Activated naive CD8-positive, alpha-beta T cell treated with anti-CD3 and anti-CD28 coated beads, Interleukin-2, amount 50 U/mL, for 24 hours (primary cell): ENCODE data around the gene JPH3.
A peak's percentile ranks its signal among the peaks of the same experiment; 100 is the strongest.

Experiments used
- ATAC-seq: fragments of 150-1000 bp; cut with Tn5 transposase; one replicate; pipeline ENCODE4 v1.10.0; 2021
- DNase-seq: peaks from one replicate; pipeline ENCODE4 v3.0.0; 2021
- H3K27ac Mint-ChIP-seq: one replicate; pipeline ENCODE4 v1.8.0; 2021; ENCODE audit warnings: mild to moderate bottlenecking, mixed read lengths
- H3K27me3 Mint-ChIP-seq: one replicate; pipeline ENCODE4 v1.8.0; 2021; ENCODE audit warnings: mixed read lengths
- H3K36me3 Mint-ChIP-seq: one replicate; pipeline ENCODE4 v1.8.0; 2021; ENCODE audit warnings: low read depth, mixed read lengths
- H3K4me1 Mint-ChIP-seq: one replicate; pipeline ENCODE4 v1.8.0; 2021; ENCODE audit warnings: mixed read lengths
- H3K4me3 Mint-ChIP-seq: one replicate; pipeline ENCODE4 v1.8.0; 2021; ENCODE audit warnings: mild to moderate bottlenecking, moderate library complexity, mixed read lengths
- H3K9me3 Mint-ChIP-seq: one replicate; pipeline ENCODE4 v1.8.0; 2021; ENCODE audit warnings: mixed read lengths

Gene JPH3

DNA sequence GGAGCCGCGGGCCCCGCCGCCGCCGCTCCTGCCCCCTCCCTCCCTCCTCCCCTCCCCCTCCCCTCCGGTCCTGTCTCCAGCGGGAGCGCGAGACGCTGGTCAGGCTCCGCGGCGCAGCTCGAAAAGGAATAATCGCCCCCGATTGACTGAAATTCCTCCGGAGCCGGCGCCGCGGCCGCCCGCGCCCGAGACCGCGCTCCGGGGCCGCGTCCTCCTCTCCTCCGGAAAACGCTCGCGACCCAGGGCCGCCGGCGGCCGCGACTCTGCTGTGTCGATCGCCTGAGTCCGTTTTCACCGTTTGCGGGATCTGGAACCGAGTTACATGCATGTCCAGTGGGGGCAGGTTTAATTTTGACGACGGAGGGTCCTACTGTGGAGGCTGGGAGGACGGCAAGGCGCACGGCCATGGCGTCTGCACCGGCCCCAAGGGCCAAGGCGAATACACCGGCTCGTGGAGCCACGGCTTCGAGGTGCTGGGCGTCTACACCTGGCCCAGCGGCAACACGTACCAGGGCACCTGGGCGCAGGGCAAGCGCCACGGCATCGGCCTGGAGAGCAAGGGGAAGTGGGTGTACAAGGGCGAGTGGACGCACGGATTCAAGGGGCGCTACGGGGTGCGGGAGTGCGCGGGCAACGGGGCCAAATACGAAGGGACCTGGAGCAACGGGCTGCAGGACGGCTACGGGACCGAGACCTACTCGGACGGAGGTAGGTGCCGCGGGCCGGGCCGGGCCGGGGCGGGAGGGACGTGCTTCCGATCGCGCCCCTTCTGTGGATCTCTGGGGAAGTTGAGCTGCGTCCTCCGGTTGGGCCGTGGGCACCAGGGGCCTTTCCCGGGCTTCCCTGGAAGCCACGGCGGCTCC is 744 bp downstream of the JPH3 start:
- peaks cover 69% of the 10 kb centered on the region for H3K27me3 Mint-ChIP-seq
- H3K36me3 Mint-ChIP-seq: no peaks in the 10 kb centered on the region
- DNase-seq (no peak), ATAC-seq (no peak)
- H3K27ac Mint-ChIP-seq: no peak overlapping the region
- H3K4me1 Mint-ChIP-seq: peaks cover 10% of the 10 kb centered on the region
- peak overlapping the region; percentile 60 for H3K4me3 Mint-ChIP-seq
- H3K9me3 Mint-ChIP-seq: no peaks in the 10 kb centered on the region

DNA sequence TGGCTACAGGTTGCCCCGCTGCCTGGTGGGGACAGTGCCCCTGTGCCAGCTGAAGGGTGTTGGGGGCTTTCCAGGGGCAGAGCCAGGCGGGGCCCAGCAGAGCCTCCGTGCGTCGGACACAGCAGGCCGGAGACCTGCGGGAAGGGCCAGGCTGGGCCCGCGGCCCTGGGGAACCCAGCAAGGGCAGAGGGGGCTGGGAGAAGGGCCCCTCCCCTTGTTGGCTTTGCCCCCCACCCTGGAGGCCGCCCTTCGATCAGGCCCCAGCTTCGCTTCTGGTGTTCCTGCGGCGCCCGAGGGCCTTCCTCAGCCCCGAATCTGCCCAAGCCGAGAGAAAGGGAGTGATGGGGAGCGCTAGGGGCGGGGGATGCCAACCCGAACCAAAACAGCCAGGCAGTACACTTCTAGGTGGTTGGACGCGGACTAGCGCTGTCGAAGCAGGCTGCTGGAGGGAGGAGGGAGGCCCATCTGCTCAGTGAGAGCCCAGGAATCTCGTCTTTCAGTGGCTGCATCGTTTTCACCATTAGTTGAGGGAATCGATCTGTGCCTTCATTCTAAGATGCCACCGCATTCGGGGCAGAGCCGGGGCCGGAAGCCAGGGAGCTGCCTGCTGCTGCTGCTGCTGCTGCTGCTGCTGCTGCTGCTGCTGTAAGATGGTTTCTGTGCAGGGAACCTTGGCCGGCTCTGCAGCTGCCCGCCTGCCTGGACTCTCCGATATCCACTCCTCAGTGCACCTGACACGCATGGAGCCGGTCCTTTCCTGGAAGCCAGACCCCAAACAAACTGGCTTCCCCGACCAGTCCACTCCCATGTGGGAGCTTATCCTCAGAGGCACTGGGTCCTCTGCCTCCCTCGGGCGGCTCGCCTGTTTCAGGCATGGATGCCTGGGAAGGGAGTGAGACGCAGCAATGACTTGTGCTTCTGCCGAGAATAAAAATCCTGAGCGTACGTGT is 1.7 kb downstream of the JPH3 start:
- Mint-ChIP-seq H3K4me1 (peaks cover 10% of the 10 kb centered on the region), H3K4me3 (no peak overlapping the region), H3K27ac (no peak overlapping the region), H3K36me3 (no peaks in the 10 kb centered on the region), H3K9me3 (no peaks in the 10 kb centered on the region), H3K27me3 (peaks cover 72% of the 10 kb centered on the region)
- ATAC-seq (no peak), DNase-seq (no peak)

- no peak for DNase-seq
- no peak overlapping the region for H3K27ac Mint-ChIP-seq
These were observed 2.4 kb downstream of the JPH3 start for GRCh38 chr16:87604634-87605111.

GRCh38 chr16:87607223-87607622 is 4.9 kb downstream of the JPH3 start:
- no peak for ATAC-seq
- peaks cover 10% of the 10 kb centered on the region for H3K4me1 Mint-ChIP-seq
- no peak overlapping the region for H3K27ac Mint-ChIP-seq
- no peak overlapping the region for H3K4me3 Mint-ChIP-seq
- no peak for DNase-seq
- no peaks in the 10 kb centered on the region for H3K9me3 Mint-ChIP-seq
- H3K36me3 Mint-ChIP-seq: no peaks in the 10 kb centered on the region
- peaks cover 49% of the 10 kb centered on the region for H3K27me3 Mint-ChIP-seq

More at GRCh38 chr16:87604634-87605111, 2.4 kb downstream of the JPH3 start:
- no peaks in the 10 kb centered on the region for H3K36me3 Mint-ChIP-seq
- peaks cover 65% of the 10 kb centered on the region for H3K27me3 Mint-ChIP-seq
- no peaks in the 10 kb centered on the region for H3K9me3 Mint-ChIP-seq
- no peak for ATAC-seq
- peaks cover 10% of the 10 kb centered on the region for H3K4me1 Mint-ChIP-seq
- no peak overlapping the region for H3K4me3 Mint-ChIP-seq

DNA sequence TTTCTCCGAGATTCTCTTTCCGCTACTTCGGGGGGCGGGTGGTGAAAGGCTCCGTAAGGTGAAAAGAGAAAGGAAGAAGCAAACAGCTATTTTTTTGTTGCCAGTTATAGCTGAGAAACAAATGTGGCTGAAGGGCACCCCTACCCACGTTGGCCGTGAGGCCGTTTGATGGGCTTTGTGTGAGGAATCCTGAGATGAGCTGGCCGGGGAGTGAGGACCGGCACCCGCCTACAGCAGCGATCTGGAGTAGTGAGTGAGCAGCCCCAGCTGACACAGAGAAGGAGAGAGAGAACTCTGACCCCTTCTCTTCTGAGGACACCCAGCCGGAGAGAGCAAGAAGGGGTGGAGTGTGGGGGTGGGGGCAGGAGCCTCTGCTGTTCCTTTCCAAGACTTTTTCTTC is 5.6 kb downstream of the JPH3 start:
- Mint-ChIP-seq H3K4me1 (peaks cover 10% of the 10 kb centered on the region), H3K4me3 (no peak overlapping the region), H3K36me3 (no peaks in the 10 kb centered on the region), H3K9me3 (no peaks in the 10 kb centered on the region), H3K27me3 (peaks cover 48% of the 10 kb centered on the region), H3K27ac (no peak overlapping the region)
- ATAC-seq: no peak
- DNase-seq: no peak

- Mint-ChIP-seq H3K4me1 (peaks cover 5% of the 10 kb centered on the region), H3K4me3 (no peak overlapping the region), H3K9me3 (no peaks in the 10 kb centered on the region), H3K27ac (no peak overlapping the region), H3K27me3 (peaks cover 42% of the 10 kb centered on the region), H3K36me3 (no peaks in the 10 kb centered on the region)
- ATAC-seq (no peak), DNase-seq (peak; percentile 44)
These were observed 6.2 kb downstream of the JPH3 start for GRCh38 chr16:87608400-87608985.

- DNase-seq (no peak), ATAC-seq (no peak)
- Mint-ChIP-seq H3K27ac (no peak overlapping the region), H3K9me3 (no peaks in the 10 kb centered on the region), H3K4me1 (no peaks in the 10 kb centered on the region), H3K27me3 (peaks cover 30% of the 10 kb centered on the region), H3K4me3 (no peak overlapping the region), H3K36me3 (no peaks in the 10 kb centered on the region)
These were observed 7.7 kb downstream of the JPH3 start for GRCh38 chr16:87610026-87610425.

GRCh38 chr16:87611456-87611855 is 9.1 kb downstream of the JPH3 start:
- Mint-ChIP-seq H3K4me1 (no peaks in the 10 kb centered on the region), H3K36me3 (no peaks in the 10 kb centered on the region), H3K9me3 (no peaks in the 10 kb centered on the region), H3K4me3 (no peak overlapping the region), H3K27me3 (peaks cover 19% of the 10 kb centered on the region), H3K27ac (no peak overlapping the region)
- DNase-seq (no peak), ATAC-seq (no peak)

DNA sequence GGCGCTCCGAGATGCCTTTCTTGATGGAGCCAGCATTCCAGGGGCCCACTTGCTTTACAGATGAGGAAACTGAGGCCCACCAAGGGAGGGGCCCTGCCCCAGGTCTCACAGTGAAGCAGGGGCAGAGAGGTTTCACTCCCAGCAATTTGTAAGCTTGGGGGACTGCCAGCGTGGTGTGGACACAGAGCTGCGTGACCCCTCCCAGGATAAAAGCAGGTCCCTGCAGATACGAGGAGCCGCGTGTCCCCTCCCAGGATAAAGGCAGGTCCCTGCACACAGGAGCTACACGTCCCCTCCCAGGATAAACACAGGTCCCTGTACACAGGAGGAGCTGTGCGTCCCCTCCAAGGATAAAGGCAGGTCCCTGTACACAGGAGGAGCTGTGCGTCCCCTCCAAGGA is 11.7 kb downstream of the JPH3 start:
- H3K27me3 Mint-ChIP-seq: peaks cover 15% of the 10 kb centered on the region
- DNase-seq: no peak
- no peak overlapping the region for H3K27ac Mint-ChIP-seq
- no peaks in the 10 kb centered on the region for H3K4me1 Mint-ChIP-seq
- H3K4me3 Mint-ChIP-seq: no peak overlapping the region
- no peak for ATAC-seq
- no peaks in the 10 kb centered on the region for H3K9me3 Mint-ChIP-seq
- H3K36me3 Mint-ChIP-seq: no peaks in the 10 kb centered on the region

GRCh38 chr16:87615621-87616041 is 13.3 kb downstream of the JPH3 start:
- ATAC-seq: no peak
- Mint-ChIP-seq H3K27me3 (peaks cover 17% of the 10 kb centered on the region), H3K4me1 (no peaks in the 10 kb centered on the region), H3K36me3 (no peaks in the 10 kb centered on the region), H3K27ac (no peak overlapping the region), H3K9me3 (no peaks in the 10 kb centered on the region), H3K4me3 (no peak overlapping the region)
- no peak for DNase-seq

GRCh38 chr16:87616556-87616955 is 14.2 kb downstream of the JPH3 start:
- Mint-ChIP-seq H3K27ac (no peak overlapping the region), H3K36me3 (no peaks in the 10 kb centered on the region), H3K9me3 (no peaks in the 10 kb centered on the region), H3K4me1 (no peaks in the 10 kb centered on the region), H3K4me3 (no peak overlapping the region), H3K27me3 (peaks cover 13% of the 10 kb centered on the region)
- DNase-seq (no peak), ATAC-seq (no peak)

GRCh38 chr16:87618216-87618615 is 15.9 kb downstream of the JPH3 start:
- H3K4me1 Mint-ChIP-seq: no peaks in the 10 kb centered on the region
- peaks cover 13% of the 10 kb centered on the region for H3K27me3 Mint-ChIP-seq
- no peak overlapping the region for H3K27ac Mint-ChIP-seq
- ATAC-seq: no peak
- no peak overlapping the region for H3K4me3 Mint-ChIP-seq
- DNase-seq: no peak
- no peaks in the 10 kb centered on the region for H3K9me3 Mint-ChIP-seq
- no peaks in the 10 kb centered on the region for H3K36me3 Mint-ChIP-seq

GRCh38 chr16:87619360-87620200 is 17.3 kb downstream of the JPH3 start:
- peaks cover 13% of the 10 kb centered on the region for H3K27me3 Mint-ChIP-seq
- ATAC-seq: no peak
- no peaks in the 10 kb centered on the region for H3K4me1 Mint-ChIP-seq
- no peaks in the 10 kb centered on the region for H3K36me3 Mint-ChIP-seq
- no peaks in the 10 kb centered on the region for H3K9me3 Mint-ChIP-seq
- no peak for DNase-seq
- H3K4me3 Mint-ChIP-seq: no peak overlapping the region
- H3K27ac Mint-ChIP-seq: no peak overlapping the region

DNA sequence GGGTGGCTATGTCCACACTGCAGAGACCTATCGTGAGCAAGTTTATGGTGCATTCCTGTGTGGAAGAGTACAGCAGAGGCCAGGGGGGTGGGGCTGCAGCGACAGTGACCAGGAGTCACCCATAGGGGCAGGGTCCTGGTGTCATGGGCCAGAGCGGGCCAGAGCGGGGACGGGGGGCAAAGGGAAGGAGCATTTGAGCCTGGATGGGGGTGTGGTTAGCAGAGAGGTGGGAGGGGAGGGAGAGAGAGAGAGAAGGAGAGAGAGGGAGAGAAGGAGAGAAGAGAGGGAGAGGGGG is 17.8 kb downstream of the JPH3 start:
- Mint-ChIP-seq H3K4me3 (no peak overlapping the region), H3K27ac (no peak overlapping the region), H3K4me1 (no peaks in the 10 kb centered on the region), H3K9me3 (no peaks in the 10 kb centered on the region), H3K36me3 (no peaks in the 10 kb centered on the region), H3K27me3 (peaks cover 13% of the 10 kb centered on the region)
- no peak for ATAC-seq
- DNase-seq: no peak
